ENCODE data around the gene CRYZ. TPM values are rescaled to one million over a fixed set of nuclear protein-coding genes. Genes with fewer than 3 reads are reported as not detected.
"Not testable (repeated sequence)": the region's sequence is repeated elsewhere in the genome, so short reads cannot be mapped to it uniquely, and the experiment has no call there.

The CRYZ gene
- total RNA-seq, 1 donor from 2014 or later, result 48.3 TPM

DNA sequence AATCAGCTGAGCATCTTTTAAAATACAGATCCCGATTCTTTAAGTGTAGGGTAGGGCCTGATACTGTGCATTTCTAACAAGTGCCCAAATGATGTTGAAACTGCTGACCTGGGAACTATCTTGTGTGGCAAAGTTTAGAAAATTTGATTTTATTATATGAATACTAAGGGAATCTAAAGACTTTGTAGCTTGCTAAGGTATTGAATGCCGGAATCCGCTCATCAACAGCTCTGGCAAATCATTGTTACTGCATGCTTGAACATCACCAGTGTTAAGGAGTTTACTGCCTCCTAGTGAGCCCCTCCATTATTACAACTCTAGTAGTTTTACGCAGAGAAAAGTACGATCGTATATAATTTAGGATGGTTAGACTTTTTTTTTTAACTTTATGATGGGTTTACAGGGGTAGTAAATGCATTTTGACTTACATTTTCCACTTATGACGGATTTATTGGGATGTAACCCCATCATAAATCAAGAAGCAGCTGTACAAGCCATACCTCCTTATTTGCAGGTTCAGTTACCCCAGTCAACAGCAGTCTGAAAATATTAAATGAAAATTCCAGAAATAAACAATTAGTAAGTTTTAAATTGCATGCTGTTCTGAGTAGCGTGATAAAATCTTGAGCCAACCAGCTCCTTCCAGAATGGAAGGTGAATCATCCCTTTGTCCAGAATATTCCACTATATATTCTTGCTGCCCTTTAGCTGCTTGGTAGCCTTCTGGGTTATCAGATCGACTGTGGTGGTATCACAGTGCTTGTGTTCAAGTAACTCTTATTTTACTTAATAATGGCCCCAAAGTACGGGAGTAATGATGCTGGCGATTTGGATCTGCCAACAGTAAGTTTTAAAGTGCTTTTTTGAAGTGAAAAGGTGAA is 994 bp upstream of the CRYZ start:
- H3K9me3 ChIP-seq, result no peaks in the 10 kb centered on the region
- ATAC-seq (peak; percentile 73), DNase-seq (no peak)
- peaks cover 20% of the 10 kb centered on the region for H3K36me3 ChIP-seq
- peak overlapping the region; percentile 95 for H3K27ac ChIP-seq
- TF ChIP-seq, protein P1, sequence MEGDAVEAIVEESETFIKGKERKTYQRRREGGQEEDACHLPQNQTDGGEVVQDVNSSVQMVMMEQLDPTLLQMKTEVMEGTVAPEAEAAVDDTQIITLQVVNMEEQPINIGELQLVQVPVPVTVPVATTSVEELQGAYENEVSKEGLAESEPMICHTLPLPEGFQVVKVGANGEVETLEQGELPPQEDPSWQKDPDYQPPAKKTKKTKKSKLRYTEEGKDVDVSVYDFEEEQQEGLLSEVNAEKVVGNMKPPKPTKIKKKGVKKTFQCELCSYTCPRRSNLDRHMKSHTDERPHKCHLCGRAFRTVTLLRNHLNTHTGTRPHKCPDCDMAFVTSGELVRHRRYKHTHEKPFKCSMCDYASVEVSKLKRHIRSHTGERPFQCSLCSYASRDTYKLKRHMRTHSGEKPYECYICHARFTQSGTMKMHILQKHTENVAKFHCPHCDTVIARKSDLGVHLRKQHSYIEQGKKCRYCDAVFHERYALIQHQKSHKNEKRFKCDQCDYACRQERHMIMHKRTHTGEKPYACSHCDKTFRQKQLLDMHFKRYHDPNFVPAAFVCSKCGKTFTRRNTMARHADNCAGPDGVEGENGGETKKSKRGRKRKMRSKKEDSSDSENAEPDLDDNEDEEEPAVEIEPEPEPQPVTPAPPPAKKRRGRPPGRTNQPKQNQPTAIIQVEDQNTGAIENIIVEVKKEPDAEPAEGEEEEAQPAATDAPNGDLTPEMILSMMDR (IDR thresholded peaks at IDR 0.05), result peak; percentile 75
- intact Hi-C loops (cut with DNase I), result no loop called here
- H3K4me3 ChIP-seq, result peak overlapping the region; percentile 81
- H3K4me1 ChIP-seq, result peaks cover 18% of the 10 kb centered on the region
- no peaks in the 10 kb centered on the region for H3K27me3 ChIP-seq

DNA sequence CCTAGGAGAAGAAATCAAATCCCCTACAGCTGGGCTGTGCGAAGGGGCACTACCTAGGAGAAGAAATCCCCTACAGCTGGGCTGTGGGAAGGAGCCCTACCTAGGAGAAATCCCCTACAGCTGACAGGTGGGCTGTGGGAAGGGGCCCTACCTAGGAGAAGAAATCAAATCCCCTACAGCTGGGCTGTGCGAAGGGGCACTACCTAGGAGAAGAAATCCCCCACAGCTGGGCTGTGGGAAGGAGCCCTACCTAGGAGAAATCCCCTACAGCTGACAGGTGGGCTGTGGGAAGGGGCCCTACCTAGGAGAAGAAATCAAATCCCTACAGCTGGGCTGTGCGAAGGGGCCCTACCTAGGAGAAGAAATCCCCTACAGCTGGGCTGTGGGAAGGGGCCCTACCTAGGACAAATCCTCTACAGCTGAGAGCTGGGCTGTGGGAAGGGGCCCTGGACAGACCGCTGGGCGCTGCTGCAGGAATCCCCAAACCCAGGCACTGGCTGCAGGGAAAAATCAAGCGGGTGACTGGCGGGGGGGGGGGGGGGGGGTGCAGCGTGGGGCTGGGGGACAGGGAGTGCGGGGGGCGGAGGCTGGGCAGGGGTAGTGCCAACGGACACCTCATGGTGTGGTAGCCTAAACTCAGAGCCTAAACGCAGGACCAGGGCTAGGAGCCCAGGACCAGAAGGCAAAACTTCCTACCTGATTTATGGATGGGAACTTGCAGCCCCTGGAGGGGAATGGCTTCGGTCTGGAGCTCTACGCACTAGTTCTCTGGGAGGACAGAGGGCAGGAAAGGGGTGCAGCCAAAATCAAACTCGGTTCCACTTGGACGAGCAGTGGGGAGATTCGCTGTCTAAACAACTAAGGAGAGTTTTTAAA is 541 bp downstream of the CRYZ start:
- H3K27me3 ChIP-seq; DNase-seq; H3K9me3 ChIP-seq; intact Hi-C loops (cut with DNase I): not testable (repeated sequence)
- Histone ChIP-seq H3K4me3 (peak overlapping the region; percentile 81), H3K27ac (peak overlapping the region; percentile 95), H3K36me3 (peaks cover 12% of the 10 kb centered on the region), H3K4me1 (peaks cover 18% of the 10 kb centered on the region)
- peak; percentile 27 for ATAC-seq

DNA sequence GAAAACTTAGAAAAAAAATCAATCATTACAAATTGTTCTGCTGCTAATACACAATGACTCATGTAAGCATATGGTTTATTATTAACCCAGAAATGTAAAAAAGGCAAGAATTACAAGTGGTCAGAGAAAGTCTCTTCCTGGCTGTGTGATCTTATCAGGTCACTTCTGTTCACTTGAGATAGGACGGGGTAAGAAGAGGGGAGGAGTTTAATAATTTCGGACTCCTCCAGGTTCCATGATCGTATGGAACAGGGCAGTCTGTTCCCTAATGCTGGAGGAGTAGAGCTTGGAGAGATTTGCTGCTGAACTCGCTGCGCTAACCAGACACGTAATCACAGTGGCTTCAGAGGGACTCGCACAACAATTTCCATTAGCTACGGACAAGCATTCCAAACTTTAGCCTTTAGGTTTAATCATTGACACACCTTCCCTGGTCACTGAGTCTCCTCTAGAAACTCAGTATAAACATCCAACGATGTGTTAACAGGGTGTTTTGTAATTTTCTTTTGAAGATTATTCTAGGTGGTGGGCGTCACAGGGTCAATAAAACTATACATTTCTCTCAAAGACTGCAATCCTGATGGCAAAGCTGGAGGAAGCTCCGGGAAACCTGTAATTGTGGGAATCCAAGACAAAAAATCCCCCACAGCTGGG is 1.3 kb downstream of the CRYZ start:
- Histone ChIP-seq H3K36me3 (peaks cover 4% of the 10 kb centered on the region), H3K27ac (peak overlapping the region; percentile 28), H3K4me3 (peak overlapping the region; percentile 81), H3K9me3 (no peaks in the 10 kb centered on the region), H3K4me1 (peaks cover 18% of the 10 kb centered on the region), H3K27me3 (no peaks in the 10 kb centered on the region)
- ATAC-seq, result peak; percentile 18
- intact Hi-C loops (cut with DNase I), result no loop called here
- no peak for DNase-seq
- TF ChIP-seq, protein P1 (IDR thresholded peaks at IDR 0.05), result no peak

DNA sequence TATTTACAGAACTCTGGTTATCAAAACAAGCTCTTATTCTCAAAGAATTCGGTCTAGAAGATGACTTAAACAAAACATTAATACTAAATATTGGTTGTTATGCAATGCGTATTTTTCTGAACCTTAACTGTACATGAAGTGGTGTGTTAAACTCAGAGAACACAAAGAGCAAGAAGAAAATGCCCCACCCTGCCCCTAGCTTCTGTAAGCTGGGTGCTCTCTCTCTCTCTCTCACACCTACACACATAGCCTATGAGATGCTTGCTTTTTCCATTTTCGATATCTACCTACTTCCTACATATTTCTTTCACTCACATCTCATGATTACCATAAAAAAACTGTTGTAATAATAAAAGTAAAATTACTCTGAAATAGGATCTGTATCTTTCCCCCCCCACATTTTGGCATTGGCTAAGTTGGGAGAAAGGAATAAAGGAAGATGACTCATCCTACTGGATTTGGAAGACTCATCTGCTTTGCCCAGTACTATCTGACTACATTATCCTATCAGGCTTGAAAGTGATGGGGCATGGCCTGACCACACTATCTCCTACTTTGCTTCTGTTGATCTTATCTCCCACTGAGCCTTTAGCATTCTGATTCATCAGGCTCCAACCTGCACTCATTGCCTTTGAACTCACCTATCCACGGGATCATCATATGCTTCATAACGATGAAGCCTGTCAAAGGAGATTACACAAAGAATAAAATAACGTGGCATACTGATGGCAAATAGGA is 2.9 kb downstream of the CRYZ start:
- no peaks in the 10 kb centered on the region for H3K27me3 ChIP-seq
- DNase-seq (no peak), ATAC-seq (no peak)
- H3K4me3 ChIP-seq, result no peak overlapping the region
- intact Hi-C loops (cut with DNase I), result no loop called here
- no peaks in the 10 kb centered on the region for H3K9me3 ChIP-seq
- TF ChIP-seq, protein P1 (IDR thresholded peaks at IDR 0.05), result no peak
- H3K36me3 ChIP-seq, result no peaks in the 10 kb centered on the region
- H3K27ac ChIP-seq, result no peak overlapping the region
- peaks cover 18% of the 10 kb centered on the region for H3K4me1 ChIP-seq

DNA sequence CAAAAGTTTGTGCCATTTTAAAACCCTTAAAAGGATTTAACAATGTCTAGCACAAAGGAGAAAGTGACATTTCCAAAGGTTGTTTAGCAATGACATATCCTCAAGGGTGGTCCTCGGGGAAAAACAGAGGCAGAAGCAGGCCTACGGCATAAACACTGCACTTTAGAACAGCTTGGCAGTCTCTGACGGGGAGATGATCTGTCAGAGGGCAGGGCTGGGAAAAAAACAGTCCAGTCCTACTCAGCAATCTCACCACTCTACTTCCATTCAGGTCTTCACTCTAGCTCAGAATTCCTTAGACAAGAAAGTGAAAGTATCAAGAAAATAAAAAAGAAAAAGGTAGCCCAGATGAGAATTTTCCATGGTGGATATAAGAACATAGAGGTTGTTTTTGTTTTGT is 4.1 kb downstream of the CRYZ start:
- no peak for DNase-seq
- H3K9me3 ChIP-seq, result no peaks in the 10 kb centered on the region
- H3K4me1 ChIP-seq, result peaks cover 7% of the 10 kb centered on the region
- no peak overlapping the region for H3K27ac ChIP-seq
- intact Hi-C loops (cut with DNase I), result no loop called here
- H3K4me3 ChIP-seq, result no peak overlapping the region
- peaks cover 10% of the 10 kb centered on the region for H3K36me3 ChIP-seq
- TF ChIP-seq, protein P1 (IDR thresholded peaks at IDR 0.05), result no peak
- H3K27me3 ChIP-seq, result no peaks in the 10 kb centered on the region
- no peak for ATAC-seq

All from upper lobe of right lung (tissue), 1 donor.